ENCODE data around the gene TMIGD1. TPM values are rescaled to one million over a fixed set of nuclear protein-coding genes. Genes with fewer than 3 reads are reported as not detected.

The TMIGD1 gene
- total RNA-seq, 2 experiments from 2014 or later = not detected

- Histone ChIP-seq H3K36me3 (ENCODE audit: insufficient read depth, low read length) (no peaks in the 10 kb centered on the region), H3K27ac (ENCODE audit: low read depth in 1 of 2, low read length in 2 of 2) (no peak overlapping the region), H3K27me3 (ENCODE audit: control insufficient read depth in 1 of 2, insufficient read depth in 2 of 2, low read length in 2 of 2) (no peaks in the 10 kb centered on the region), H3K9me3 (ENCODE audit: control insufficient read depth in 1 of 2, insufficient read depth in 1 of 2, low read length in 2 of 2) (no peaks in the 10 kb centered on the region), H3K4me3 (ENCODE audit: low read length) (no peak overlapping the region), H3K4me1 (ENCODE audit: insufficient read depth, low read length) (no peaks in the 10 kb centered on the region)
- ChIA-PET CTCF (interaction anchor here (1.6 kb wide), 1 partner anchor 26 kb away, joined by 5 read pairs; no protein-coding TSS in a partner anchor), POLR2A (no interaction called here)
- H3K4me3 Mint-ChIP-seq = no peak overlapping the region
- H3K4me1 Mint-ChIP-seq (ENCODE audit: low read depth) = no peaks in the 10 kb centered on the region
- no peaks in the 10 kb centered on the region for H3K27me3 Mint-ChIP-seq
- intact Hi-C loops (cut with DNase I, micrococcal nuclease) = no loop called here
- H3K9me3 Mint-ChIP-seq = no peaks in the 10 kb centered on the region
- no peaks in the 10 kb centered on the region for H3K36me3 Mint-ChIP-seq (ENCODE audit: low read depth)
- ATAC-seq (ENCODE audit: poor library complexity) (no peak), DNase-seq (no peak)
- no peak for TF ChIP-seq CTCF (IDR thresholded peaks at IDR 0.05)
- no peak overlapping the region for H3K27ac Mint-ChIP-seq
Measured at GRCh38 chr17:30310562-30310961, 23.3 kb downstream of the TMIGD1 start.

GRCh38 chr17:30309591-30309990 is 24.3 kb downstream of the TMIGD1 start:
- POLR2A ChIA-PET = interaction anchor here (1.3 kb wide), 1 partner anchor 14 kb away, joined by 6 read pairs; no protein-coding TSS in a partner anchor
- Histone ChIP-seq H3K27me3 (ENCODE audit: control insufficient read depth in 1 of 2, insufficient read depth in 2 of 2, low read length in 2 of 2) (no peaks in the 10 kb centered on the region), H3K27ac (ENCODE audit: low read depth in 1 of 2, low read length in 2 of 2) (no peak overlapping the region), H3K4me3 (ENCODE audit: low read length) (no peak overlapping the region), H3K9me3 (ENCODE audit: control insufficient read depth in 1 of 2, insufficient read depth in 1 of 2, low read length in 2 of 2) (no peaks in the 10 kb centered on the region), H3K4me1 (ENCODE audit: insufficient read depth, low read length) (no peaks in the 10 kb centered on the region), H3K36me3 (ENCODE audit: insufficient read depth, low read length) (no peaks in the 10 kb centered on the region)
- DNase-seq (no peak), ATAC-seq (ENCODE audit: poor library complexity) (no peak)
- CTCF ChIA-PET = no interaction called here
- Mint-ChIP-seq H3K27ac (no peak overlapping the region), H3K27me3 (no peaks in the 10 kb centered on the region), H3K4me3 (no peak overlapping the region), H3K9me3 (no peaks in the 10 kb centered on the region), H3K4me1 (ENCODE audit: low read depth) (no peaks in the 10 kb centered on the region), H3K36me3 (ENCODE audit: low read depth) (no peaks in the 10 kb centered on the region)
- intact Hi-C loops (cut with DNase I, micrococcal nuclease) = no loop called here
- no peak for TF ChIP-seq CTCF (IDR thresholded peaks at IDR 0.05)

- CTCF ChIA-PET = interaction anchor here (1.3 kb wide), 1 partner anchor 28 kb away, joined by 4 read pairs; no protein-coding TSS in a partner anchor
- H3K36me3 Mint-ChIP-seq (ENCODE audit: low read depth) = no peaks in the 10 kb centered on the region
- POLR2A ChIA-PET = interaction anchor here (0.6 to 1.3 kb wide), 2 partner anchors 15 to 156 kb away, joined by 3 to 6 read pairs; no protein-coding TSS in a partner anchor
- Histone ChIP-seq H3K9me3 (ENCODE audit: control insufficient read depth in 1 of 2, insufficient read depth in 1 of 2, low read length in 2 of 2) (no peaks in the 10 kb centered on the region), H3K36me3 (ENCODE audit: insufficient read depth, low read length) (no peaks in the 10 kb centered on the region), H3K4me3 (ENCODE audit: low read length) (no peak overlapping the region), H3K27ac (ENCODE audit: low read depth in 1 of 2, low read length in 2 of 2) (no peak overlapping the region), H3K4me1 (ENCODE audit: insufficient read depth, low read length) (no peaks in the 10 kb centered on the region), H3K27me3 (ENCODE audit: control insufficient read depth in 1 of 2, insufficient read depth in 2 of 2, low read length in 2 of 2) (no peaks in the 10 kb centered on the region)
- H3K9me3 Mint-ChIP-seq = no peaks in the 10 kb centered on the region
- H3K4me1 Mint-ChIP-seq (ENCODE audit: low read depth) = no peaks in the 10 kb centered on the region
- ATAC-seq (ENCODE audit: poor library complexity) (no peak), DNase-seq (no peak)
- H3K27me3 Mint-ChIP-seq = no peaks in the 10 kb centered on the region
- no peak for TF ChIP-seq CTCF (IDR thresholded peaks at IDR 0.05)
- no peak overlapping the region for H3K27ac Mint-ChIP-seq
- intact Hi-C loops (cut with DNase I, micrococcal nuclease) = no loop called here
- no peak overlapping the region for H3K4me3 Mint-ChIP-seq
Measured at GRCh38 chr17:30308406-30308805, 25.5 kb downstream of the TMIGD1 start.
